Liver (tissue), 9 donors: ENCODE measurements around the gene RAP1GAP2. TPM values are rescaled to one million over a fixed set of nuclear protein-coding genes. Genes with fewer than 3 reads are reported as not detected.
"Not testable (repeated sequence)": the region's sequence is repeated elsewhere in the genome, so short reads cannot be mapped to it uniquely, and the experiment has no call there.

ENCODE experiments used
- DNase-seq: peaks from one replicate; pipeline ENCODE4 v3.0.0-alpha.2; 2017; ENCODE audit warnings: low spot score
- H3K27ac ChIP-seq, 2 donors: one replicate each; pipeline ENCODE4 v1.7.0; 2013; ENCODE audit warnings: inconsistent platforms in 2 of 2, low read length in 2 of 2, control low read depth in 1 of 2, low read depth in 1 of 2, mild to moderate bottlenecking in 1 of 2
- H3K27me3 ChIP-seq, 4 donors: one replicate each; pipeline versions ENCODE4 v1.6.1 to v1.7.0; 2013; ENCODE audit warnings: low read length in 3 of 4, inconsistent platforms in 1 of 4, mild to moderate bottlenecking in 1 of 4, moderate library complexity in 1 of 4; ENCODE audit not compliant: control insufficient read depth in 4 of 4, insufficient read depth in 4 of 4
- H3K36me3 ChIP-seq, 4 donors: one replicate each; pipeline versions ENCODE4 v1.6.1 to v1.7.0; 2013; ENCODE audit warnings: low read length in 3 of 4, mild to moderate bottlenecking in 3 of 4, low read depth in 1 of 4, moderate library complexity in 1 of 4; ENCODE audit not compliant: control insufficient read depth in 4 of 4, insufficient read depth in 3 of 4
- H3K4me1 ChIP-seq, 4 donors: one replicate each; pipeline versions ENCODE4 v1.6.1 to v1.7.0; 2013; ENCODE audit warnings: low read length in 3 of 4, mild to moderate bottlenecking in 3 of 4, moderate library complexity in 1 of 4; ENCODE audit not compliant: control insufficient read depth in 4 of 4, insufficient read depth in 4 of 4
- H3K4me3 ChIP-seq, 3 donors: one replicate each; pipeline versions ENCODE4 v1.6.1 to v1.7.0; 2013; ENCODE audit warnings: low read length in 3 of 3, control low read depth in 1 of 3, low read depth in 1 of 3, mild to moderate bottlenecking in 1 of 3
- H3K9ac ChIP-seq, 2 donors: one replicate each; pipeline ENCODE4 v1.7.0; 2013; ENCODE audit warnings: low read length in 2 of 2, mild to moderate bottlenecking in 2 of 2, moderate library complexity in 2 of 2, control low read depth in 1 of 2, low read depth in 1 of 2
- H3K9me3 ChIP-seq, 4 donors: one replicate each; pipeline versions ENCODE4 v1.6.1 to v1.7.0; 2013; ENCODE audit warnings: low read length in 3 of 4; ENCODE audit not compliant: control insufficient read depth in 4 of 4
- ATF3 ChIP-seq: IDR thresholded peaks from 2 replicates; pipeline ENCODE4 v1.6.1; 2016; ENCODE audit warnings: antibody characterized with exemption
- CTCF ChIP-seq: fragments of 150-350 bp; IDR thresholded peaks from 2 replicates; pipeline ENCODE4 v1.5.1; 2017; ENCODE audit warnings: improper control_type of control experiment, low read depth, low read length; ENCODE audit not compliant: missing input control
- EGR1 ChIP-seq, 2 donors: IDR thresholded peaks; 2 replicates each; pipeline ENCODE4 v1.6.1; 2016 to 2018; ENCODE audit warnings: antibody characterized with exemption in 2 of 2, low read depth in 2 of 2
- FOXA2 ChIP-seq: IDR thresholded peaks from 2 replicates; pipeline ENCODE4 v1.6.1; 2016; ENCODE audit warnings: antibody characterized with exemption
- GABPA ChIP-seq, 2 donors: IDR thresholded peaks in 1 of 2; conservative IDR thresholded peaks in 1 of 2; 2 replicates each; pipeline ENCODE4 v1.6.1; 2016; ENCODE audit warnings: antibody characterized with exemption in 2 of 2, mild to moderate bottlenecking in 1 of 2, moderate library complexity in 1 of 2
- HNF4A ChIP-seq, 2 donors: conservative IDR thresholded peaks; 2 replicates each; pipeline ENCODE4 v1.6.1; 2016; ENCODE audit warnings: antibody characterized with exemption in 2 of 2, mild to moderate bottlenecking in 2 of 2
- HNF4G ChIP-seq: IDR thresholded peaks from 2 replicates; pipeline ENCODE4 v1.6.1; 2016; ENCODE audit warnings: antibody characterized with exemption
- JUND ChIP-seq, 2 donors: IDR thresholded peaks; 2 replicates each; pipeline ENCODE4 v1.6.1; 2016; ENCODE audit warnings: antibody characterized with exemption in 2 of 2
- MAX ChIP-seq: IDR thresholded peaks from 2 replicates; pipeline ENCODE4 v1.6.1; 2016; ENCODE audit warnings: antibody characterized with exemption
- NR2F2 ChIP-seq: IDR thresholded peaks from 2 replicates; pipeline ENCODE4 v1.6.1; 2016; ENCODE audit warnings: antibody characterized with exemption
- RAD21 ChIP-seq, 2 donors: IDR thresholded peaks; 2 replicates each; pipeline ENCODE4 v1.6.1; 2016; ENCODE audit warnings: antibody characterized with exemption in 2 of 2, mild to moderate bottlenecking in 2 of 2
- REST ChIP-seq: IDR thresholded peaks from 2 replicates; pipeline ENCODE4 v1.6.1; 2016; ENCODE audit warnings: antibody characterized with exemption, mild to moderate bottlenecking
- RXRA ChIP-seq, 2 donors: IDR thresholded peaks; 2 replicates each; pipeline ENCODE4 v1.6.1; 2017 to 2018; ENCODE audit warnings: antibody characterized with exemption in 2 of 2, mild to moderate bottlenecking in 1 of 2
- SP1 ChIP-seq: IDR thresholded peaks from 2 replicates; pipeline ENCODE4 v1.6.1; 2018; ENCODE audit warnings: antibody characterized with exemption, mild to moderate bottlenecking
- TAF1 ChIP-seq: conservative IDR thresholded peaks from 2 replicates; pipeline ENCODE4 v1.6.1; 2016; ENCODE audit warnings: antibody characterized with exemption, mild to moderate bottlenecking
- YY1 ChIP-seq: IDR thresholded peaks from 2 replicates; pipeline ENCODE4 v1.6.1; 2016; ENCODE audit warnings: antibody characterized with exemption, mild to moderate bottlenecking
- WGBS: extraction: QIAGEN DNeasy Blood & Tissue Kit; methylation state at CpG from one replicate; pipeline ENCODE4 v1.1.7; 2013; 5-methylcytosine and 5-hydroxymethylcytosine counted together
- polyA plus RNA-seq, 2 donors: library from polyadenylated mRNA; stranded (reverse) in 1 of 2; unstranded in 1 of 2; fragments of 200-250 nt in 1 of 2; fragments of >200 nt in 1 of 2; fragmentation: Nextera tagmentation in 1 of 2; extraction: Ambion mirVana in 1 of 2; gene quantifications; one replicate each; pipeline versions ENCODE4 v1.2.1 to v1.2.3, GENCODE V29; 2013 to 2015
- total RNA-seq, 2 donors: library from RNA; depleted of rRNA; stranded (reverse); fragments of >200 nt; gene quantifications; one replicate each; pipeline ENCODE4 v1.2.3, GENCODE V29; 2014
- TF ChIP-seq, protein P1 (sequence below): IDR thresholded peaks from 2 replicates; pipeline ENCODE4 v1.6.1; 2016; ENCODE audit warnings: antibody characterized with exemption
- donor health status: healthy.
- donor health status: healthy.
- donor health status: healthy.
- donor health status: healthy.
- donor health status: healthy.

Gene RAP1GAP2
- total and polyA plus RNA-seq, 4 donors: 0.56 to 1.7 (median 1.1) TPM

GRCh38 chr17:2816688-2817087 is 20.4 kb downstream of the RAP1GAP2 start:
- TF ChIP-seq EGR1 (IDR thresholded peaks at IDR 0.05; ENCODE audit: low read depth in 2 of 2): no peak
- no peak for TF ChIP-seq NR2F2
- no peak for TF ChIP-seq HNF4A (conservative IDR thresholded peaks at IDR 0.05)
- TF ChIP-seq TAF1: no peak
- no peak for TF ChIP-seq YY1
- no peak for TF ChIP-seq MAX
- TF ChIP-seq GABPA (IDR thresholded peaks at IDR 0.05 in 1 of 2, conservative IDR thresholded peaks at IDR 0.05 in 1 of 2): no peak
- TF ChIP-seq SP1: no peak
- no peak for TF ChIP-seq REST
- TF ChIP-seq RAD21 (IDR thresholded peaks at IDR 0.05): no peak
- TF ChIP-seq, protein P1, sequence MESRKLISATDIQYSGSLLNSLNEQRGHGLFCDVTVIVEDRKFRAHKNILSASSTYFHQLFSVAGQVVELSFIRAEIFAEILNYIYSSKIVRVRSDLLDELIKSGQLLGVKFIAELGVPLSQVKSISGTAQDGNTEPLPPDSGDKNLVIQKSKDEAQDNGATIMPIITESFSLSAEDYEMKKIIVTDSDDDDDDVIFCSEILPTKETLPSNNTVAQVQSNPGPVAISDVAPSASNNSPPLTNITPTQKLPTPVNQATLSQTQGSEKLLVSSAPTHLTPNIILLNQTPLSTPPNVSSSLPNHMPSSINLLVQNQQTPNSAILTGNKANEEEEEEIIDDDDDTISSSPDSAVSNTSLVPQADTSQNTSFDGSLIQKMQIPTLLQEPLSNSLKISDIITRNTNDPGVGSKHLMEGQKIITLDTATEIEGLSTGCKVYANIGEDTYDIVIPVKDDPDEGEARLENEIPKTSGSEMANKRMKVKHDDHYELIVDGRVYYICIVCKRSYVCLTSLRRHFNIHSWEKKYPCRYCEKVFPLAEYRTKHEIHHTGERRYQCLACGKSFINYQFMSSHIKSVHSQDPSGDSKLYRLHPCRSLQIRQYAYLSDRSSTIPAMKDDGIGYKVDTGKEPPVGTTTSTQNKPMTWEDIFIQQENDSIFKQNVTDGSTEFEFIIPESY: no peak
- no peak for TF ChIP-seq JUND (IDR thresholded peaks at IDR 0.05)
- no peak for TF ChIP-seq FOXA2
- TF ChIP-seq ATF3: no peak
- no peak for TF ChIP-seq HNF4G
- TF ChIP-seq RXRA (IDR thresholded peaks at IDR 0.05): no peak
- no peak for TF ChIP-seq CTCF
- peaks cover 0 to 3% (median 0%) of the 10 kb centered on the region in 4 donors for H3K27me3 ChIP-seq
- peaks cover 0 to 2% (median 0%) of the 10 kb centered on the region in 4 donors for H3K4me1 ChIP-seq
- H3K4me3 ChIP-seq: no peak overlapping the region
- H3K9ac ChIP-seq: no peak overlapping the region
- H3K27ac ChIP-seq: no peak overlapping the region
- 89% methylated on average over 4 of the region's 4 CpGs for WGBS
- H3K9me3 ChIP-seq: no peaks in the 10 kb centered on the region
- no peak for DNase-seq
- no peaks in the 10 kb centered on the region for H3K36me3 ChIP-seq

GRCh38 chr17:2819294-2819693 is 23.1 kb downstream of the RAP1GAP2 start:
- H3K27ac ChIP-seq, H3K4me3 ChIP-seq, H3K9ac ChIP-seq, DNase-seq, H3K9me3 ChIP-seq, H3K36me3 ChIP-seq, H3K4me1 ChIP-seq, H3K27me3 ChIP-seq: not testable (repeated sequence)
- WGBS: 95% methylated on average over 5 of the region's 5 CpGs
